HG03159 (cell line): Measurements from ENCODE around the gene FDCSP.
"Not testable (repeated sequence)": the region's sequence is repeated elsewhere in the genome, so short reads cannot be mapped to it uniquely, and the experiment has no call there.

ENCODE experiments used
- ATAC-seq: cut with Tn5 transposase; IDR thresholded peaks from one replicate; pipeline ENCODE4 v1.9.1; 2021; ENCODE audit warnings: mild to moderate bottlenecking, moderate library complexity; ENCODE audit not compliant: unreplicated experiment

FDCSP gene

GRCh38 chr4:70239131-70239883 is 13.4 kb downstream of the FDCSP start:
- no peak for ATAC-seq

GRCh38 chr4:70239884-70240591 is 14.1 kb downstream of the FDCSP start:
- no peak for ATAC-seq

GRCh38 chr4:70242297-70242696 is 16.4 kb downstream of the FDCSP start, which contains the start of gene CSN3:
Gene CSN3, plus strand, starts transcription at chr4:70242597. Its CDS starts 2,223 bp downstream, at chr4:70244820.
- ATAC-seq: not testable (repeated sequence)

GRCh38 chr4:70243091-70243490 is 17.2 kb downstream of the FDCSP start:
- no peak for ATAC-seq

GRCh38 chr4:70251250-70251944 is 25.5 kb downstream of the FDCSP start:
- no peak for ATAC-seq

- no peak for ATAC-seq
Measured at GRCh38 chr4:70251945-70252277, 26.0 kb downstream of the FDCSP start.

GRCh38 chr4:70269674-70270073 is 43.8 kb downstream of the FDCSP start:
- ATAC-seq: no peak

- ATAC-seq: no peak
Measured at GRCh38 chr4:70277121-70277520, 51.2 kb downstream of the FDCSP start.

- no peak for ATAC-seq
Measured at GRCh38 chr4:70280567-70280966, 54.6 kb downstream of the FDCSP start.
